ENCODE measurements around the gene LRP2. TPM values are rescaled to one million over a fixed set of nuclear protein-coding genes. Genes with fewer than 3 reads are reported as not detected.

LRP2 gene
- total RNA-seq, 4 donors from 2014 or later = 0.08 to 0.96 (median 0.20) TPM

DNA sequence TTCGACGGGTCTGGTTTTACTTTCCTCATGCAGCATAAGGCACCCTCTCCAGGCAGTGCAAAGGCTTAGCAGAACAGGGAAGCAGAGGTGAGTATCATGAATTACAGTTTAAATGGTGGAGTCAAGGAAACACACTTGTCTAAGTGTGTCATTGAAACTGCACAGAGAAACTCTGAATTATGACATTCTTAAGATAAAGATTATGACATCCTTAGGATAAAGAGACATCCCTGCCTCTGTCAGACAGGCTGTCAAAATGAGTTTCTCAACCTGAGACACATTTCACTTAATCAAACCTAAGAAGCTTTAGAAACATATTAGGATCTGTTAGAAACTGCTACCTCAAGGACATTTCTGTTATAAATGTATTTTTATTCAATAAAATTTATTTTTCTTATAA is 179.8 kb downstream of the LRP2 start:
- H3K9me3 ChIP-seq = no peaks in the 10 kb centered on the region
- no peak for DNase-seq (ENCODE audit: low spot score in 2 of 2)
- WGBS = 79% methylated on average over 2 of the region's 2 CpGs
- H3K4me3 ChIP-seq = no peak overlapping the region
- H3K36me3 ChIP-seq = no peaks in the 10 kb centered on the region
- no peaks in the 10 kb centered on the region for H3K4me1 ChIP-seq
- H3K27me3 ChIP-seq = no peaks in the 10 kb centered on the region
- H3K27ac ChIP-seq = no peak overlapping the region
- TF ChIP-seq POLR2A (IDR thresholded peaks at IDR 0.05) (no peak), POLR2AphosphoS5 (IDR thresholded peaks at IDR 0.05) (no peak), EP300 (IDR thresholded peaks at IDR 0.05) (no peak)
- TF ChIP-seq, protein P1, sequence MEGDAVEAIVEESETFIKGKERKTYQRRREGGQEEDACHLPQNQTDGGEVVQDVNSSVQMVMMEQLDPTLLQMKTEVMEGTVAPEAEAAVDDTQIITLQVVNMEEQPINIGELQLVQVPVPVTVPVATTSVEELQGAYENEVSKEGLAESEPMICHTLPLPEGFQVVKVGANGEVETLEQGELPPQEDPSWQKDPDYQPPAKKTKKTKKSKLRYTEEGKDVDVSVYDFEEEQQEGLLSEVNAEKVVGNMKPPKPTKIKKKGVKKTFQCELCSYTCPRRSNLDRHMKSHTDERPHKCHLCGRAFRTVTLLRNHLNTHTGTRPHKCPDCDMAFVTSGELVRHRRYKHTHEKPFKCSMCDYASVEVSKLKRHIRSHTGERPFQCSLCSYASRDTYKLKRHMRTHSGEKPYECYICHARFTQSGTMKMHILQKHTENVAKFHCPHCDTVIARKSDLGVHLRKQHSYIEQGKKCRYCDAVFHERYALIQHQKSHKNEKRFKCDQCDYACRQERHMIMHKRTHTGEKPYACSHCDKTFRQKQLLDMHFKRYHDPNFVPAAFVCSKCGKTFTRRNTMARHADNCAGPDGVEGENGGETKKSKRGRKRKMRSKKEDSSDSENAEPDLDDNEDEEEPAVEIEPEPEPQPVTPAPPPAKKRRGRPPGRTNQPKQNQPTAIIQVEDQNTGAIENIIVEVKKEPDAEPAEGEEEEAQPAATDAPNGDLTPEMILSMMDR (IDR thresholded peaks at IDR 0.05) = no peak

DNA sequence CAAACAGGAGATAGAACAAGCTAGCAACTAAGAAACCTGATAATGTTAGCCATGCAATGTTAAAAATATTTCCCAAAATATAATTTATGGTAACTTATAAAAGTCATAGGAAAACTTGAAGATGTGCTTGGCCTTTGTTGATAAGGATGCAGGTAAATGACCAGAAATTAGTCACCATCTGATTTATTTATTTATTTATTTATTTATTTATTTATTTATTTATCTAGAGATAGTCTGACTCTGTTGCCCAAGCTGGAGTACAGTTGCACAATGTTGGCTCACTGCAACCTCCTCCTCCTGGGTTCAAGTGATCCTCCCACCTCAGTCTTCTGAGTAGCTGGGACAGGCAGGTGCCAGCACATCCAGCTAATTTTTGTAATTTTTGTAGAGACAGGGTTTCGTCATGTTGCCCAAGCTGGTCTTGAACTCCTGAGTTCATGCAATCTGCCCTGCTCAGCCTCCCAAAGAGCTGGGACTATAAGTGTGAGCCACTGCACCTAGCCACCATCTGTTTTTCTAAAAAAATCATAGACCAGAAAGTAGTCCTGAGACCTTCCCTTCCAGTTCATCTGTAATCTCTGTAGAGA is 183.4 kb downstream of the LRP2 start:
- Histone ChIP-seq H3K36me3 (no peaks in the 10 kb centered on the region), H3K9me3 (no peaks in the 10 kb centered on the region), H3K4me1 (no peaks in the 10 kb centered on the region), H3K27me3 (no peaks in the 10 kb centered on the region), H3K4me3 (no peak overlapping the region), H3K27ac (no peak overlapping the region)
- TF ChIP-seq EP300 (IDR thresholded peaks at IDR 0.05) (no peak), POLR2AphosphoS5 (IDR thresholded peaks at IDR 0.05) (no peak), POLR2A (IDR thresholded peaks at IDR 0.05) (no peak)
- TF ChIP-seq, protein P1 (IDR thresholded peaks at IDR 0.05) = no peak
- no peak for DNase-seq (ENCODE audit: low spot score in 2 of 2)
- 88% methylated on average over 1 of the region's 1 CpG for WGBS

DNA sequence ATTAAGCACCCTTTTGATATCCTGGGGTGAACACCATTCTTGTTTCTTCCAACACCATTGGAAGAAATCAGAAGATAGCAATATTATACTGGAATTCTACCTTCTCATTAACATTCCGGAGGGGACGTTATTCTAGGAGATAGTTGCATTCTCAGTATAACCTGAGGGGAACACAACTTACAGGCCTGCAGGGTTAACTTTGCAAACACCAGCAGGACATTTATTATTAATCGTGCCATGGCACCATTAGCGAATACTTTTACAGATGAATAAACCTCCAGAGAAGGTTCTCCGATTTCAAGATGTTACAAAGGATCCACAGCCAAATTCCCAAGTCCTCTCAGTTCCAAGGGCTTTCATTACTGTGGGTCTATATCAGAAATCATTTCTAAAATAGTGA is 184.0 kb downstream of the LRP2 start:
- DNase-seq (ENCODE audit: low spot score in 2 of 2) = no peak
- 68% methylated on average over 5 of the region's 5 CpGs for WGBS

DNA sequence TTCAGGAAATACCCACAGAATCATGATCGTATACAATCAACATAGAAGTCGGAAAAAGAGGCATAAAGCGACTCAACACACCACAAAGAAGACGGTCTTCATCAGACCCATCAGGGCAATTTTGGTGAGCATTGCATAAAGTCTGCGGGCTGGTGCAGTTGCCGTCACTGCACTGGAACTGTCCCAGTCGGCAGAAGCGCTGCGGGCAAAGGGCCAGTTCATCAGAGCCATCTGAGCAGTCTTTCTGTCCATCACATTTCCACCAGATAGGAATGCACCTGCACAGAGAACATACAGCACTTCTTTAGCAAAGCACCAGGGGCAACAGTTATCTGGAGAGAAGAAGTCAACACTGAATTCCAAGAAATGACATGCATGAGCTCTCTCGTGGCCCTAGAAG is 187.2 kb downstream of the LRP2 start:
- TF ChIP-seq EP300 (IDR thresholded peaks at IDR 0.05) (no peak), POLR2A (IDR thresholded peaks at IDR 0.05) (no peak), POLR2AphosphoS5 (IDR thresholded peaks at IDR 0.05) (no peak)
- TF ChIP-seq, protein P1 (IDR thresholded peaks at IDR 0.05) = no peak
- H3K4me3 ChIP-seq = no peak overlapping the region
- 80% methylated on average over 10 of the region's 10 CpGs for WGBS
- H3K27me3 ChIP-seq = peaks cover 3% of the 10 kb centered on the region
- no peaks in the 10 kb centered on the region for H3K4me1 ChIP-seq
- no peaks in the 10 kb centered on the region for H3K36me3 ChIP-seq
- no peak for DNase-seq (ENCODE audit: low spot score in 2 of 2)
- H3K9me3 ChIP-seq = no peaks in the 10 kb centered on the region
- H3K27ac ChIP-seq = no peak overlapping the region

More for the DNA sequence above, 184.0 kb downstream of the LRP2 start:
- Histone ChIP-seq H3K27ac (no peak overlapping the region), H3K4me3 (no peak overlapping the region), H3K4me1 (no peaks in the 10 kb centered on the region), H3K27me3 (peaks cover 3% of the 10 kb centered on the region), H3K9me3 (no peaks in the 10 kb centered on the region), H3K36me3 (no peaks in the 10 kb centered on the region)
- TF ChIP-seq, protein P1 (IDR thresholded peaks at IDR 0.05) = no peak
- no peak for TF ChIP-seq EP300 (IDR thresholded peaks at IDR 0.05)

DNA sequence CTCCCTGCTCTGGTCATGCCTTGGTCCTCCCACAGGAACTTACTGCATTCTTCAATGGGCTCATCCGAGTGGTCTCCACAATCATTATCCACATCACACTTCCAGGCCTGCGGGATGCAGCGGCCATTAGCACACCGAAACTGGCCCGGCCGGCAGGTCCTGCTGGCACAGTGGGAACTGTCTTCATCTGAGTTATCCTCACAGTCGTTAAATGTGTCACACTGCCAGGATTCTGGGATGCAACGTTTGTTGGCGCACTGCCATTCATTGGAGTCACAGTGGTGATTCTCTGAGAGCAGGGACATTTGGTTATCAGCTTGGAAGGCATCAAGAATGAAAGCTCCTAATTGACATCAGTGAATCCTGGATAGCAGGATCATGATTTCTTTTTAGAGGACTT is 188.5 kb downstream of the LRP2 start:
- no peaks in the 10 kb centered on the region for H3K4me1 ChIP-seq
- no peak overlapping the region for H3K4me3 ChIP-seq
- H3K36me3 ChIP-seq = no peaks in the 10 kb centered on the region
- TF ChIP-seq POLR2AphosphoS5 (IDR thresholded peaks at IDR 0.05) (no peak), EP300 (IDR thresholded peaks at IDR 0.05) (no peak), POLR2A (IDR thresholded peaks at IDR 0.05) (no peak)
- TF ChIP-seq, protein P1 (IDR thresholded peaks at IDR 0.05) = no peak
- DNase-seq (ENCODE audit: low spot score in 2 of 2) = no peak
- no peaks in the 10 kb centered on the region for H3K9me3 ChIP-seq
- no peak overlapping the region for H3K27ac ChIP-seq
- 64% methylated on average over 9 of the region's 9 CpGs for WGBS
- H3K27me3 ChIP-seq = peaks cover 3% of the 10 kb centered on the region

All from suprapubic skin (tissue), 4 donors.